K562 (cell line): ENCODE data around the gene ABHD5. TPM values are rescaled to one million over a fixed set of nuclear protein-coding genes. Genes with fewer than 3 reads are reported as not detected.

Source experiments
- ATAC-seq: fragments of 200-7000 bp; cut with Tn5 transposase; 3 replicates; pipeline ENCODE4 v1.9.1; 2020; ENCODE audit warnings: moderate library complexity
- BruUV-seq: library from RNA; stranded (reverse); fragments of 400-500 nt; replicated peaks from 2 replicates; lab custom pipeline; 2021; lab: Mats Ljungman, UMichigan
- CTCF ChIA-PET: fragments of 300-600 bp; formaldehyde crosslinking; extraction: SDS; loops from one replicate; lab custom pipeline; 2021; ENCODE audit warnings: low intra/inter-chr PET ratio; lab: Yijun Ruan, JAX
- POLR2A ChIA-PET: fragments of 300-600, 350-650 bp; sonication (Branson Sonifier 250); formaldehyde crosslinking; extraction: SDS; loops from one replicate; lab custom pipeline; 2021; ENCODE audit warnings: antibody characterized with exemption, inconsistent platforms; lab: Yijun Ruan, JAX
- DNase-seq, 4 experiments: peaks; one replicate each; pipeline versions ENCODE4 v3.0.0 to v3.0.0-alpha.2; 2011 to 2018; ENCODE audit warnings: low spot score in 3 of 4, mixed read lengths in 3 of 4; ENCODE audit errors: extremely low read depth in 1 of 4
- FAIRE-seq: peaks from 2 replicates; lab custom pipeline; 2011; peaks lifted over from hg19 to GRCh38; lab: Jason Lieb, UNC
- H2AFZ ChIP-seq: 2 replicates; pipeline ENCODE4 v1.6.0; 2011; ENCODE audit warnings: low read depth, low read length, control low read depth, inconsistent platforms
- H3K27ac ChIP-seq: fragments of 200-600 bp; 3 replicates; pipeline ENCODE4 v1.8.0; 2011; ENCODE audit warnings: low read depth, mild to moderate bottlenecking, control low read depth, inconsistent platforms, low read length, moderate library complexity, mixed read lengths; ENCODE audit errors: extremely low read depth
- H3K27me3 ChIP-seq, 2 experiments: fragments of 300-600 bp in 1 of 2; 2 replicates in 1 of 2; 3 replicates in 1 of 2; pipeline versions ENCODE4 v1.6.0 to v1.8.0; 2011; ENCODE audit warnings: inconsistent platforms in 2 of 2, low read length in 2 of 2, mild to moderate bottlenecking in 1 of 2, mixed read lengths in 1 of 2, moderate library complexity in 1 of 2; ENCODE audit not compliant: control insufficient read depth in 2 of 2, insufficient read depth in 2 of 2
- H3K36me3 ChIP-seq: fragments of 300-600 bp; 3 replicates; pipeline ENCODE4 v1.8.0; 2011; ENCODE audit warnings: mild to moderate bottlenecking, low read length, inconsistent platforms; ENCODE audit not compliant: control insufficient read depth, insufficient read depth
- H3K4me1 ChIP-seq, 2 experiments: fragments of 200-600 bp in 1 of 2; replicated peaks in 1 of 2; 2 replicates in 1 of 2; 3 replicates in 1 of 2; pipeline versions ENCODE4 v1.5.1 to v1.8.0; 2011; ENCODE audit warnings: inconsistent platforms in 2 of 2, low read length in 2 of 2, mild to moderate bottlenecking in 1 of 2, mixed read lengths in 1 of 2, moderate library complexity in 1 of 2; ENCODE audit not compliant: control insufficient read depth in 2 of 2, insufficient read depth in 2 of 2
- H3K4me2 ChIP-seq: 2 replicates; pipeline ENCODE4 v1.6.1; 2011; ENCODE audit warnings: low read length, control low read depth, inconsistent platforms, mixed read lengths; ENCODE audit not compliant: insufficient read depth
- H3K4me3 ChIP-seq: fragments of 200-600 bp; sonication (generic), shearing (Covaris generic); 2 replicates; pipeline ENCODE4 v1.5.1; 2016; ENCODE audit warnings: control low read depth, inconsistent platforms
- H3K79me2 ChIP-seq: fragments of 200-600 bp; 3 replicates; pipeline ENCODE4 v1.8.0; 2011; ENCODE audit warnings: low read length, inconsistent platforms; ENCODE audit not compliant: control insufficient read depth, insufficient read depth
- H3K9ac ChIP-seq, 2 experiments: 2 replicates each; pipeline versions ENCODE4 v1.6.0 to v1.6.1; 2011; ENCODE audit warnings: low read depth in 2 of 2, low read length in 2 of 2, control low read depth in 1 of 2, inconsistent platforms in 1 of 2, mild to moderate bottlenecking in 1 of 2, mixed read lengths in 1 of 2; ENCODE audit not compliant: insufficient read depth in 1 of 2
- H3K9me1 ChIP-seq: one replicate; pipeline ENCODE4 v1.6.0; 2011; ENCODE audit warnings: inconsistent platforms, mild to moderate bottlenecking, low read length, moderate library complexity; ENCODE audit not compliant: control insufficient read depth, insufficient read depth
- H3K9me3 ChIP-seq: replicated peaks from 2 replicates; pipeline ENCODE4 v1.5.1; 2011; ENCODE audit warnings: low read depth, low read length, inconsistent platforms; ENCODE audit not compliant: control insufficient read depth, insufficient read depth
- H4K20me1 ChIP-seq: replicated peaks from 2 replicates; pipeline ENCODE4 v1.6.1; 2011; ENCODE audit warnings: low read length, inconsistent platforms, mixed read lengths; ENCODE audit not compliant: control insufficient read depth, insufficient read depth
- FOXM1 ChIP-seq, 2 experiments: fragments of 450-650 bp in 1 of 2; sonication (generic) in 1 of 2; formaldehyde crosslinking in 1 of 2; IDR thresholded peaks; 2 replicates each; pipeline versions ENCODE4 v1.6.1 to v1.9.0; 2017 to 2022; ENCODE audit warnings: low read depth in 2 of 2, mild to moderate bottlenecking in 2 of 2, missing genetic modification reagents in 1 of 2, moderate library complexity in 1 of 2
- KAT7 ChIP-seq: sonication (generic); formaldehyde crosslinking; IDR thresholded peaks from 2 replicates; pipeline ENCODE4 v1.8.0; 2022; ENCODE audit warnings: missing genetic modification reagents, mild to moderate bottlenecking, borderline replicate concordance
- WGBS: fragments of 100-300 bp; shearing (Covaris generic); methylation state at CpG from one replicate; pipeline ENCODE4 v1.1.6; 2016; ENCODE audit warnings: low coverage, mixed read lengths; ENCODE audit not compliant: insufficient coverage; ENCODE audit errors: missing lambda C conversion rate; 5-methylcytosine and 5-hydroxymethylcytosine counted together
- in situ Hi-C: fragments of 300-500 bp; cut with MboI; formaldehyde crosslinking; loops from 4 replicates; pipeline ENCODE4 v1.15.0; 2018; ENCODE audit warnings: inconsistent platforms, mixed read lengths
- intact Hi-C: fragments of 100-400 bp; cut with micrococcal nuclease; formaldehyde crosslinking; loops from 2 replicates; pipeline ENCODE4 v1.14.2; 2022
- polyA plus RNA-seq, 8 experiments: library from polyadenylated mRNA; depleted of rRNA in 4 of 8; stranded (reverse) in 5 of 8; unstranded in 3 of 8; fragments of >200 nt; fragmentation: Nextera tagmentation in 2 of 8; fragmentation: Illumina TruSeq in 1 of 8; extraction: Ambion mirVana in 2 of 8; extraction: Trizol in 1 of 8; gene quantifications; 2 replicates each; pipeline versions ENCODE4 v1.2.1 to v1.2.3, GENCODE V29; 2011 to 2014; ENCODE audit warnings: inconsistent platforms in 1 of 8, missing spikeins in 1 of 8
- total RNA-seq, 7 experiments: library from RNA; depleted of rRNA in 6 of 7; stranded (reverse); fragments of >200 nt in 6 of 7; fragmentation: Illumina TruSeq in 2 of 7; extraction: Trizol in 2 of 7; gene quantifications; 2 replicates each; pipeline versions ENCODE4 v1.2.1 to v1.2.3, GENCODE V29; 2011 to 2021; ENCODE audit warnings: low replicate concordance in 1 of 7

Gene ABHD5
- total and polyA plus RNA-seq, 9 of the 15 experiments (the other 6 are each of a cell fraction or from before 2014, with no cell fraction given): 27.8 to 61.7 (median 39.9) TPM

- Histone ChIP-seq H3K79me2 (no peaks in the 10 kb centered on the region), H3K4me1 (peaks cover 35 to 41% of the 10 kb centered on the region in 2 experiments), H3K27me3 (no peaks in the 10 kb centered on the region), H3K4me2 (no peak overlapping the region), H3K4me3 (no peak overlapping the region), H2AFZ (no peak overlapping the region), H3K9me1 (peaks cover 7% of the 10 kb centered on the region), H4K20me1 (no peaks in the 10 kb centered on the region), H3K36me3 (no peaks in the 10 kb centered on the region), H3K9ac (no peak overlapping the region), H3K9me3 (no peaks in the 10 kb centered on the region), H3K27ac (no peak overlapping the region)
- CTCF ChIA-PET: no interaction called here
- FAIRE-seq: no peak
- TF ChIP-seq FOXM1 (IDR thresholded peaks at IDR 0.05; ENCODE audit: low read depth) (no peak), FOXM1 (CRISPR knock-in tag; IDR thresholded peaks at IDR 0.05; ENCODE audit: low read depth) (no peak), KAT7 (CRISPR knock-in tag) (no peak)
- no TSS peak for BruUV-seq
- POLR2A ChIA-PET: interaction anchor here (0.8 to 1.8 kb wide), 2 partner anchors 11 to 40 kb away, joined by 3 to 9 read pairs; no protein-coding TSS in a partner anchor
- ATAC-seq: no peak
- intact Hi-C loops: loop anchor here (2.0 to 10.0 kb wide), 4 partner anchors 344 to 544 kb away; no protein-coding TSS in a partner anchor
- 39% methylated on average over 5 of the region's 5 CpGs for WGBS
- DNase-seq: no peak
- in situ Hi-C loops: no loop called here
Observed at GRCh38 chr3:43768381-43768973, 77.7 kb downstream of the ABHD5 start.
